GM12872 (cell line): ENCODE measurements around the gene NAA10.

Experiments
- TF ChIP-seq, protein P1 (sequence below): IDR thresholded peaks from 3 replicates; pipeline ENCODE4 v1.5.1; 2011; ENCODE audit warnings: low read depth, mild to moderate bottlenecking, low read length, moderate library complexity; ENCODE audit not compliant: insufficient read depth

NAA10 gene

GRCh38 chrX:153907456-153907855 lies 27.4 kb downstream of the NAA10 start:
- TF ChIP-seq, protein P1, sequence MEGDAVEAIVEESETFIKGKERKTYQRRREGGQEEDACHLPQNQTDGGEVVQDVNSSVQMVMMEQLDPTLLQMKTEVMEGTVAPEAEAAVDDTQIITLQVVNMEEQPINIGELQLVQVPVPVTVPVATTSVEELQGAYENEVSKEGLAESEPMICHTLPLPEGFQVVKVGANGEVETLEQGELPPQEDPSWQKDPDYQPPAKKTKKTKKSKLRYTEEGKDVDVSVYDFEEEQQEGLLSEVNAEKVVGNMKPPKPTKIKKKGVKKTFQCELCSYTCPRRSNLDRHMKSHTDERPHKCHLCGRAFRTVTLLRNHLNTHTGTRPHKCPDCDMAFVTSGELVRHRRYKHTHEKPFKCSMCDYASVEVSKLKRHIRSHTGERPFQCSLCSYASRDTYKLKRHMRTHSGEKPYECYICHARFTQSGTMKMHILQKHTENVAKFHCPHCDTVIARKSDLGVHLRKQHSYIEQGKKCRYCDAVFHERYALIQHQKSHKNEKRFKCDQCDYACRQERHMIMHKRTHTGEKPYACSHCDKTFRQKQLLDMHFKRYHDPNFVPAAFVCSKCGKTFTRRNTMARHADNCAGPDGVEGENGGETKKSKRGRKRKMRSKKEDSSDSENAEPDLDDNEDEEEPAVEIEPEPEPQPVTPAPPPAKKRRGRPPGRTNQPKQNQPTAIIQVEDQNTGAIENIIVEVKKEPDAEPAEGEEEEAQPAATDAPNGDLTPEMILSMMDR: no peak

DNA sequence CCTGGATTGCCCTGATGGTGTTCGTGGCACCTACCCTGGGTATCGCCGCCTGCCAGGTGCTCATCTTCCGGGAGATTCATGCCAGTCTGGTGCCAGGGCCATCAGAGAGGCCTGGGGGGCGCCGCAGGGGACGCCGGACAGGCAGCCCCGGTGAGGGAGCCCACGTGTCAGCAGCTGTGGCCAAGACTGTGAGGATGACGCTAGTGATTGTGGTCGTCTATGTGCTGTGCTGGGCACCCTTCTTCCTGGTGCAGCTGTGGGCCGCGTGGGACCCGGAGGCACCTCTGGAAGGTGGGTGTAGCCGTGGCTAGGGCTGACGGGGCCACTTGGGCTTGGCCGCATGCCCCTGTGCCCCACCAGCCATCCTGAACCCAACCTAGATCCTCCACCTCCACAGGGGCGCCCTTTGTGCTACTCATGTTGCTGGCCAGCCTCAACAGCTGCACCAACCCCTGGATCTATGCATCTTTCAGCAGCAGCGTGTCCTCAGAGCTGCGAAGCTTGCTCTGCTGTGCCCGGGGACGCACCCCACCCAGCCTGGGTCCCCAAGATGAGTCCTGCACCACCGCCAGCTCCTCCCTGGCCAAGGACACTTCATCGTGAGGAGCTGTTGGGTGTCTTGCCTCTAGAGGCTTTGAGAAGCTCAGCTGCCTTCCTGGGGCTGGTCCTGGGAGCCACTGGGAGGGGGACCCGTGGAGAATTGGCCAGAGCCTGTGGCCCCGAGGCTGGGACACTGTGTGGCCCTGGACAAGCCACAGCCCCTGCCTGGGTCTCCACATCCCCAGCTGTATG lies 28.5 kb downstream of the NAA10 start:
- TF ChIP-seq, protein P1: no peak

DNA sequence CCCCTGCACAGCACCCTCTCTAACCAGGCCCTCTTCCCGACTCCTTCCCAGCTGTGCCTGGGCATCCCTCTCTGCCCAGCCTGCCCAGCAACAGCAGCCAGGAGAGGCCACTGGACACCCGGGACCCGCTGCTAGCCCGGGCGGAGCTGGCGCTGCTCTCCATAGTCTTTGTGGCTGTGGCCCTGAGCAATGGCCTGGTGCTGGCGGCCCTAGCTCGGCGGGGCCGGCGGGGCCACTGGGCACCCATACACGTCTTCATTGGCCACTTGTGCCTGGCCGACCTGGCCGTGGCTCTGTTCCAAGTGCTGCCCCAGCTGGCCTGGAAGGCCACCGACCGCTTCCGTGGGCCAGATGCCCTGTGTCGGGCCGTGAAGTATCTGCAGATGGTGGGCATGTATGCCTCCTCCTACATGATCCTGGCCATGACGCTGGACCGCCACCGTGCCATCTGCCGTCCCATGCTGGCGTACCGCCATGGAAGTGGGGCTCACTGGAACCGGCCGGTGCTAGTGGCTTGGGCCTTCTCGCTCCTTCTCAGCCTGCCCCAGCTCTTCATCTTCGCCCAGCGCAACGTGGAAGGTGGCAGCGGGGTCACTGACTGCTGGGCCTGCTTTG lies 29.2 kb downstream of the NAA10 start:
- TF ChIP-seq, protein P1: no peak

GRCh38 chrX:153903991-153904957 lies 30.6 kb downstream of the NAA10 start, which contains the start of gene AVPR2:
Gene AVPR2, plus strand, starts transcription at chrX:153904673. Its CDS starts 473 bp downstream, at chrX:153905146.
- TF ChIP-seq, protein P1: no peak

GRCh38 chrX:153903238-153903980 lies 31.4 kb downstream of the NAA10 start:
- TF ChIP-seq, protein P1: no peak

DNA sequence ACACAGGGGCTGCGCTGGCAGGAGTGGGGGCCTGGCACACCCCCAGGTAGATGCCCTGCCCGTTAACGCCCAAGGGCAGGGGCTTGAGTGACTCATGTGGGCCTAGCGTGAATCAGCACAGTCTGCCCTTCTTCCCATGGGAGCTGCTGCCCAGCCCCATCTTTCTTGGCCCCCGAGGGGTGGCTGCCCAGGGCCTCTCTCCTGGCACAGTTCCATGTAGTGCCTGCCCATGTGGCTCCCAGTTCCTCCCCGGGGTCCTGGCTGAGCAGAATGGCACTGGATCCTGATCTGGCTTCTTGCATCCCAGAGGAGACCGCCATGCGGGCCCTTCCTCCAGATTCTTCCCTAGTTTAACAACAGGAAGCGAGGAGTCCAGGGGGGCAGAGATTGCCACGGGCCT lies 32.5 kb downstream of the NAA10 start:
- TF ChIP-seq, protein P1: no peak

DNA sequence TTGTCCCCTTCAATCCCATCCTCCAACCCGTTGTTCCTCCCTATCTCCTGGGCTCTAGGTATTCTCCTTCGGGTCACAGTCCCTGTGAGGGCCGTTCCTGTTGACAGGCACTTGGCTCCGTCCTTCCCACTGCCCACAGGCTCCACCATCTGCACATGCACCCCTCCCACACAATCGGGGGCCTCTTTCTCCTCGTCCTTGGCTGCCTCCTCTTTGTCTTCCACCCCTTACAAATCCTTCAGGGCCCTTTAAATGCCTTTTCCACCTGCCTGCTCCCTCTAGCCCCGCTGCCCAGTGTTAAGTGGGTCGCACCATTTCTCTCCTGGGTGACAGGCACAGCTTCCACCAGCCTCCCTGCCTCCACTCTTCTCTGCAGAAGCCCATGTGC lies 33.1 kb downstream of the NAA10 start:
- TF ChIP-seq, protein P1: no peak
